ENCODE results near the gene PRM2.

Gene PRM2

DNA sequence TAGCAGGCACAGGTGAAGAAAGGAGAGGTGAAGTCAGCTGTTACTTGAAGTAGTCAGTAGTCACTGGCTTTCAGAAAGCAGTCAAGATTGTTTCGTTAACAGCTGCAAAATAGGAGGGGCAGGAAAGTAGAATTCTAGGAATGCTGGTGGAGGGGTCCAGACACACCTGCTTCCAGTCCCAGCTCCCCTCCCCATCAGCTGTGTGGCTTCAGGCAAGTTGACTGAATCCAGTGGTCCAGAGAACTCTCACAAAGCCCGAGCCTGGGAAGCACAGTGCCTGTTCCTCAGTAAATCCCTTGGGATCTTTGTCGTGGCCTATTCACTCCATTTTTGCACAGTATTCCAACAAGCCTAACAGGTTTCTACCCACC, 15.7 kb downstream of the PRM2 start:
- DNase-seq (ENCODE audit: low spot score), result no peak

DNA sequence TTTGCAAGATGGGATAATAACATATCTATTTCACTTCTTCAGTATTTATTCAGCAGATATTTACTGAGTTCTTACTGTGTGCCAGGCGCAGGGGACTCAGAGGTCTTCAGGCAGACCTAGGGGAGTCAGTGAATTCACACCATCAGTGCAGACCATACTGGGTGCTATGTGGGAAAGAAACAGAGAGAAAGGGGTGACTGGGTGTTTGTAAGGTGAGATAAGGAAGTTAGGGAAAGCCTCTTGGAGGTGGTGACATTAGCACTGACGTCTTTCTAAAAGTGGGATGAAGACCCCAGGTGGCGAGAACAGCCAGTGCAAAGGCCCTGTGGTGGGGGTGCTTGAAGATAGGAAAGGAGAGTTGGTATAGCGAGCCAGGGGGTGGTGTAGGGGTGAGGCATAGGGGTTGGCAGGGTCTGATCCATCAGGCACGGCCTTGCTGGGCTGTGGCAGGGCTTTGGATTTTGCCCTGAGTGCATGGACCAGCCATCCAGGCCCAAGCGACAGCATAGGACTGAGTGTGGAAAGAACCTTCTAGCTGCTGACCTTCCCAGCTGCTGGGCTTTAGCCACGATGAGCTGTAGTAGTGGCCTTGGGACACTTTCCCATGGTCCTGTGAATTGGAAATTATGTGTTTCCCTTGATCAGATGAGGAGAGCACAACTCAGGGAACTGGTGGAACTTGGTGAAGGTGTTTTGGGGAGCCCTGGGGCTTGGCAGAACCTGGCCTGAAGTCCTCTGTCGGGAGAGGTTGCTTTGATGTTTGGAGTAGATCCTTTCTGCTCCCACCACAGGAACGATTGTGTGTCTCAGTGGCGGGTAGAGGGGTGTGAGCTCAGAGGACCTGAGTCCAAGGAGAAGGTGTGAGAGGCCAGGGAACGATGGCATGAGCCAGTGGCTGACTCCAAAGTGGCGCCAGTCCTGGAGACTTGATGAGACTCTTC, 16.4 kb downstream of the PRM2 start:
- DNase-seq (ENCODE audit: low spot score), result no peak

DNA sequence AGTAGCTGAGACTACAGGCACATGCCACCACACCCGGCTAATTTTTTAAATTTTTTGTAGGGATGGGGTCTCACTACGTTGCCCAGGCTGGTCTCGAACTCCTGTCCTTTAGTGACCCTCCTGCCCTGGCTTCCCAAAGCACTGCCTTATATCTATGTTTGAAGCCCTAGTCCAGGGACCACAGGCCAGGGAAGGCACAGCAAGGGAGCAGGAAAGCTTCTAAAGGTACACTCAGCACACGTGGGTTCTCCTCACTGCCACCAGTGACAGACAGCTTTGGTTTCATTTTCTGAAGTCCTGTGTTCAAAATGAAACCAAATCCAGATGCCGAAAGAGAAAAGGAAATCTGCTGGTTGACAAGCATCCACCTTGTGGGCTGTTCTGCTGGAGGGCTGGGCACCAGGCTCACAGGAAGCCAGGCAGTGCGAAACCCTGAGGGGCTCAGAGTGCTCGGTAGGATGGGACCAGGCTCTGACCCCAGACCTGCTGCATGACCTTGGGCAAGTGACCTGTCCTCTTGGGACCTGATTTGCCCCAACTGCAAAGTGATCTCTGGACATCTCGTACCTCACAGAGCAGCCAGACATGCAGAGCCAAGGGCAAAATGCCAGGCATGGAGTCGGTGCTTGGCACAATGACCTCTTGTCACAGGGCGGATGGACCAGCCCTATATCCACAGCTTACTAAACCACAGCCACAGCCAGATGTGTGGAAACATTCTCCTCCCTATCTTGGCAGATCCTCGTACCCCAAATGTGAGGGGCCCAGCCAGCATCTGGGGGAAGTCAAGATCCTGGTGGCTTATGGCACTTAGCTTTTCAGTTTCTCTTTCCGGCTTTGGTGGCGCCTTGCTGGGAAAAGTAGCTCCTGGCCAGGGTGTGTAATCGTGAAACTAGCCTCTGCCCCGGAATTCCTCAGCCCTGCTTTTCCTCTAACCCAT, 17.5 kb downstream of the PRM2 start:
- DNase-seq (ENCODE audit: low spot score), result peak; percentile 83

DNA sequence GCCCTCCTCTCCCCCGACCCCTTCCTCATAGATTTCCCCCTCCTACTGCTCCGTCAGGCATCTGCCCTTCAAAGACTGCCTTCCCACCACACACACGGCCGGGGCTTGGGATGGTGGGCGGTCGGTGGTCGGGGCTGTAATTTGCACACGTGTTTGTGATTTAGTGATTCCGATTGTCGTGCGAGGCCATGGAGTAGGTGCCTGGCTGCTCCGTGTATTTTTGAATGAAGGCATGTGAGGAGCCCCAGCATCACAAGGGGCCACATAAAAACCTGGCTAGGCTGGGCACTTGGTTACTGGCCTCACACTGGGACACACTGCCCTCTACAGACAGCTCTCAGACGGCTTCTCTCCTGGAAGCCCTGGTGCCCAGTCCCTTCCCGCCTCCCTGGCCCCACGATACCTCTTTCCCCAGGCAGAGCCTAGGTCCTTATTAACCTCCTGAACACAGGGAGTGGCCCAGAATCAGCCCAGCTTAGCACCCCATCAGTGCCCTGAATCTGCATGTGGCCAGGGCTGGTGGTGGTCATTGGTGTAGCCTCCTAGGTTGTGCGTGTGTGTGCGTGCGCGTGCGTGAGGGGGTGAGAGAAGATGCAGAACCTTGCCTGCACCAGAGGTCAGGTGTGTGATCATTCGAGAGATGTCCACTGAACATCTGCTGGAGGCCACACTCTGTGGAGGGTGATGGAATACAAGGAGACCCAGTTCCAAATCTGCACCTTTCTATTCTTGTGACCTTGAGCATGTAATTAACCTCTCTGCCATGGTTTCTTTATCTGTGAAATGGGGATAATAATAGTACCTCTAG, 18.9 kb downstream of the PRM2 start:
- peak; percentile 79 for DNase-seq (ENCODE audit: low spot score)

DNA sequence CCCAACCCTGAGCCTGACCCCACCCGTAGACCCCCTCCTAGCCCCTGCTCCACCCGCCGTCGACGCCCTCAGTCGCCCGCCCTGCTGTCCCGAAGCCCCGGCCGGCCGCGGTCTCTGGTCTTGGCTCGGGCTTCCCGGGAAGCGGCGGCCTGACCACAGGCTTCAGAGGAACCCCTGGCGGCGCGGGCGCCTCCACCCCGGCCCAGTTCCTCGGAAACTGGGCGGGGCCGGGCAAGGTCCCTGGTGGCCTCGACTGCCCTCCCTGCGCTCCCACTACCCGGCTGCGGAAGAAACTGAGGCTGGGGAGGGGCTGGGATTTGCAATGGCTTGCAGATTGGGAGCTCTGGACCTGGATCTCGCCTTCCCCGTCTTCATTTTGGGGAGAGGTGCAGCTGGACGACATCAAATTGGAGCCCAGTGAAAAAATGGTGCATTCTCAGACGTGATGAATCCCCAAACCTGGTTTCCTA, 19.6 kb downstream of the PRM2 start:
- no peak for DNase-seq (ENCODE audit: low spot score)

DNA sequence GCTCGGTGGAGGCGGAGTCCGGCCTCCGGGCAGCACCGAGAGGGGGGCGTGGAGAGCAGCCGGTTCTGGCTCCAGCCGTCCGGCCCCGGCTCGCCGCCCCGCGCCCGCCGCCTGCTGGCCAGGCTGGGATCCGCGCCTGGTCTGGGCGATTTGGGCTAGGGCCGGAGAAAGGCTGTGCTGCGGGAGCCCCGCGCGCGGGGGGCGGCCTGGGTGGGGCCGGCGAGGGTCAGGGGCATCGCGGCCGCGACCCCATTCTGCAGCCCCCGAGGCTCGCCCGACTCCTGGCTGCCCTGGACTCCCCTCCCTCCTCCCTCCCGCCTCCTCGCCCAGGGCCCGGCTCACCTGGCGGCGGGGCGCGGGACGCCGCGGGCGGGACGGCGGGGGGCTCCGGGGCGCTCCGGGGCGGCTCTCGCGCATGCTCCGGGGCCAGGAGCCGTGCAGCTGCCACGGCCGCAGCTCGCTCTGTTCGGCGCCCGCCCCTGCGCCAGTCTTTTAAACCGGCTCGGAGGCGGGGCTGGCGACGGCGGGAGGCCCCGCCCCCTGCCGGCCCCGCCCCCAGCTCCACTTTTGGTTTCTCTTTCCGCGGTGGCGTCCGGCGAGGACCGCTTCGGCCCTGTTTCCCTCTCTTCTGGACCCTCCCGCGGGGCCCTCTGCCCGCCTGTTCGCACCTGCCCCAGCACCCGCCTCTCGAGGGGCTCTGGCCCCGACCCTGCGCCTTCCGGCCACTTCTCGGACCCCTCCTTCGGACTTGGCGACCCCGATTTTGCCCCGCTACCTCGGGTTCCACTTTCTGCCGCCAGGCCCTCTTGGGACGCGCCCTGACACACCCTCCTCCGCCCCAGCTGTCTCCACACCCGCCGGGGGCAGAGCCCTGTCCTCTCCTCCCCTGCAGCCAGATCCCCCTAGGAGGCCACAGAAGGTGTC, 20.3 kb downstream of the PRM2 start, which contains the start of gene SOCS1:
Gene SOCS1 (minus strand): TSS at position 468 of the 924 bp plus-strand sequence. CDS start 726 bp downstream, outside the sequence.
- peak; percentile 89 for DNase-seq (ENCODE audit: low spot score)

DNA sequence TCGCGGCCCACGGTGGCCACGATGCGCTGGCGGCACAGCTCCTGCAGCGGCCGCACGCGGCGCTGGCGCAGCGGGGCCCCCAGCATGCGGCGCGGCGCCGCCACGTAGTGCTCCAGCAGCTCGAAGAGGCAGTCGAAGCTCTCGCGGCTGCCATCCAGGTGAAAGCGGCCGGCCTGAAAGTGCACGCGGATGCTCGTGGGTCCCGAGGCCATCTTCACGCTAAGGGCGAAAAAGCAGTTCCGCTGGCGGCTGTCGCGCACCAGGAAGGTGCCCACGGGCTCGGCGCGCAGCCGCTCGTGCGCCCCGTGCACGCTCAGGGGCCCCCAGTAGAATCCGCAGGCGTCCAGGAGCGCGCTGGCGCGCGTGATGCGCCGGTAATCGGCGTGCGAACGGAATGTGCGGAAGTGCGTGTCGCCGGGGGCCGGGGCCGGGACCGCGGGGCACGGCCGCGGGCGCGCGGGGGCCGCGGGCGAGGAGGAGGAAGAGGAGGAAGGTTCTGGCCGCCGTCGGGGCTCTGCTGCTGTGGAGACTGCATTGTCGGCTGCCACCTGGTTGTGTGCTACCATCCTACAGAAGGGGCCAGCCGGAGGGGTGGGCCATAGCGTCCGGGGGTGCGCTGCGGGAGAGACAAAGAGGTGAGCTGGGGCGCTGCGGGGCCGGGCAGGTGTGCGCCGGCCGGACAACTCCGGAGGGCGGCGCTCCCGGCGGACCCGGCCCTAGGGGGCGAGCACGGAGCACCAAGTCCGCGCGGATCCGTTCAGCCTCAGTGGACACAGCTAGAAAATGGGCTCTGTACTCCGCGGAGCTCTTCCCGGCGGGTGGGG, 21.2 kb downstream of the PRM2 start:
- DNase-seq (ENCODE audit: low spot score), result no peak

DNA sequence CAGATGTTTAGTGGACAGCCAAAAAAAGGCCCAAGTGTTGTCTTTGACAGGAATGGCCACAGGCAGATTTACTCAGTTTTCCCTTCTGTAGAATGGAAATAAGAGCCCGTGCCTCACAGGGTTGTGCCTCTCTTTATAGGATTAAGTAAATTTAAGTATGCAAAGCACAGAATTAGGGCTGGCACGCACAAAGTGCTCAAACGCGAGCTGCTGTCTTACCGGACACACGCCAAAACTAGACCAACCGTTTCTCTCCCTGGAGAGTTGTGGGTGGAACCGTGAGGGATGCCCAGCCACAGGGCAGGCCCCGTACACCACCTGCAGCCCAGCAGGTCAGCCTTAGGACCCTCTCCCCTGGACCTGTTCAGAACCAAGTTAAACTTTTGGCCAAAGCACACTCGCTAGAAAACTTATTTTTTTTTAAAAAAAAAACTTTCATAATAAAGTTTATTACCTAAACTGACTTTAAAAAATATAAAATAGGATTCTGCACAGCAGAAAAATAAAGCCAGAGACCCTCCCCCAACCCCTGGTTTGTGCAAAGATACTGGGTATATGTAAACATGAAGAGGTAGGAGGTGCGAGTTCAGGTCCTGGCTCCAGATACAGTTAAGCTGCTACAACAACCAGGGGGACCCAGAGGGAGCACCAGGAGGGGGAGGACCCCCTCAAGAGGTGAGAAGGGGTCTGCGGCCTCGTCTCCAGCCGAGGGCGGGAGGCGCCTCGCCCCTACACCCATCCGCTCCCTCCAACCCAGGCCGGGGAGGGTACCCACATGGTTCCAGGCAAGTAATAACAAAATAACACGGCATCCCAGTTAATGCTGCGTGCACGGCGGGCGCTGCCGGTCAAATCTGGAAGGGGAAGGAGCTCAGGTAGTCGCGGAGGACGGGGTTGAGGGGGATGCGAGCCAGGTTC, 22.0 kb downstream of the PRM2 start:
- DNase-seq (ENCODE audit: low spot score), result no peak

DNA sequence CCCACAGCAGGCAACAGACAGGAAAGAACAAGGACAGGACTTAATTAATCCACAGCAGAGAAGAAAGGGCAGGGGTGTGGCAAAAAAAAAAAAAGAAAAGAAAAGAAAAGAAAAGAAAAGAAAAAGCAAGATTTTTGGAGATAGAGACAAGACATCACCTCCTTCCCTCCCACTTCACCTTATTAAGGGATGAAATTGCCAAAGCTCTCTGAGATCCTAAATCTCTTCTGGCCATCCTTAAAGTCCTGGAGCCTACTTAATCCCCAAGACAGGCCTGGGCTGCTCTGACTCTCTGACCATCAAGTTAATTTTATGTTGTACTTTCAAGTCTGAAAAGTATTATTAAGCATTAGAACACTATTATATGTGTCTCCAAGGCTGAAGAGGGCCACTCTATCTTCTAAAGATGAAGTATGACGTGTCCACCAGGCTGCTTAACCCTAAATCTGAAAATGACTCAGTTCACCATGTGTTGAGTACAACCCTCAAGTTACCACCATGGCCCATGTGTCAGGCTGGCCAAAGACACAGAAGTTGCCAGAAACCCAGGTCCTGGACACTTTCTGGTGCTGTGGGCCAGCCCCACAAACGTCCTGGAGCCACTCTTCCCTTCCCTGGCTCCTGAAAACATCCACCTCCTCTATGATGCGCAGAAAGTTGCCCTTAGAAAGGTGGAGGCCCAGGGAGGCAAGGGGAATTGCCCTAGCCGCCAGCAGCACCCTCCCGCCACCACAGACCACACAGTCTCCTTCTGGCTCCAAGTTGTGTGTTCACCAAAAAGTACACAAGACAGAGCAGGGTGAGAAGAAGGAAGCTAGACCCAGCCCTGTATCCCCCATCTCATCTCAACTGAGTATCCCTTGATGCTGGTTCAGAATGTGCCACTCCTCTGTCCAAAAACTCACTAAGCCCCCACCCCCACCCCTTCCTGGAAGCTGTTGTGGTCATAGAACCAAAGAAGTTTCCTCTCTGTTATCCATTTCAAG, 23.0 kb downstream of the PRM2 start:
- DNase-seq (ENCODE audit: low spot score), result peak; percentile 81

DNA sequence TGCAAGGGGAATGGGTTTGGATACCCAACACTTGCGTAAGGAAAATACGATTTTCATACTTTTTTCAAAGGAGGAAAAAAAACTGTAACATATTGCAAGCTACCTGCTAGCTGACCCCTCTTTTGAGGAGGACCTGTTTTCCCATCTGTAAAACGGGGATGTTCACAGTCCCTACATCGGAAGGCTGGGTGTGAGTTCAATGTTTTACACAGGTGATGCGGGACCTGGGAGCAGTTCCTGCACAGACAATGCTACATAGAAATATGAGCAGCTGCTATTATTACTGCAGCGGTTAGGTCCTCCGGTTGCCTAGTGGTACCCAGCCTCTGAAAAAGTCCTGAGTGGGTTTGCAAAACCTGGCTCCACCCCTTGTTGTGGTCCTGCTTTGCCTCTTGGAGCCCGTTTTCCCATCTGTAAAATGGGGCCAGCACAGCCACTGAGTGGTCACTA, 23.8 kb downstream of the PRM2 start:
- no peak for DNase-seq (ENCODE audit: low spot score)

DNA sequence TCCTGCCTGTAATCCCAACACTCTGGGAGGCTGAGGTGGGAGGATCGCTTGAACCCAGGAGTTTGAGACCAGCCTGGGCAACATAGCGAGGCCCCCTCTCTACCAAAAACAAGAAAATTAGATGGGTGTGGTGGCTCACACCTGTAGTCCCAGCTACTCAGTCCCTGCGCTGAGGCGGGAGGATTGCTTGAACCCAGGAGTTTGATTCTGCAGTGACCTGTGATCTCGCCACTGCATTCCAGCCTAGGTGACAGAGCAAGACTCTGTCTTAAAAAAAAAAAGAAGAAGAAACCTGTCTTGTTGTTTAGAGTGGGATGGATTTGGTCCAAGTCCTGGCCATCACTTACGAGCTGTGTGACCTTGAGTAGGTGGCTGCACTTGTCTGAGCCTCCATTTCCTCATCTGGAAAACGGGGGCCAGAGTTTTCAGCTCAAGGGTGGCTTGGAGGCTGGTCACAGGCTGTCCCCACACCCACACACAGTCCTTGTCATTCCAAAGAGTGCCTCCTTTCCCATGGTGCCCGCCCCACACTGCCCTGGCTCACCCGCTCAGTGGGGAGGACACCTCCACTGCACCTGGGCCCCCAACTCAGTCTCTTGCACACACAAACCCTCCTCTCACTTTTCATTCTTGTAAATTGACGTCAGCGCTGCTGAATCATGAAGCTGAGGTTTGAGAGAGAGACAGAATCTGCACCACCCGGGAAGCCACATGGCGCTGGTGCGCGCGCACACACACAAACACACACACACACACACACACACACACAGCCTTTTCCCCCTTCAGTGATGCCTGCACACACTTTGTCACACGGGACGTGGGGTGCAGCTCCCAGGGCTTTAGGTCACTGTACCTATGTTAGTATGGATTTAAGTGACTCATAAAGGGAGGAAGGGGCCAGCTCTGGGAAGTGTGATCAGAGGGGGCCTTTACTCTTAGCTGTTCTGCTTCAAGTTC, 24.5 kb downstream of the PRM2 start:
- peak; percentile 91 for DNase-seq (ENCODE audit: low spot score)

DNA sequence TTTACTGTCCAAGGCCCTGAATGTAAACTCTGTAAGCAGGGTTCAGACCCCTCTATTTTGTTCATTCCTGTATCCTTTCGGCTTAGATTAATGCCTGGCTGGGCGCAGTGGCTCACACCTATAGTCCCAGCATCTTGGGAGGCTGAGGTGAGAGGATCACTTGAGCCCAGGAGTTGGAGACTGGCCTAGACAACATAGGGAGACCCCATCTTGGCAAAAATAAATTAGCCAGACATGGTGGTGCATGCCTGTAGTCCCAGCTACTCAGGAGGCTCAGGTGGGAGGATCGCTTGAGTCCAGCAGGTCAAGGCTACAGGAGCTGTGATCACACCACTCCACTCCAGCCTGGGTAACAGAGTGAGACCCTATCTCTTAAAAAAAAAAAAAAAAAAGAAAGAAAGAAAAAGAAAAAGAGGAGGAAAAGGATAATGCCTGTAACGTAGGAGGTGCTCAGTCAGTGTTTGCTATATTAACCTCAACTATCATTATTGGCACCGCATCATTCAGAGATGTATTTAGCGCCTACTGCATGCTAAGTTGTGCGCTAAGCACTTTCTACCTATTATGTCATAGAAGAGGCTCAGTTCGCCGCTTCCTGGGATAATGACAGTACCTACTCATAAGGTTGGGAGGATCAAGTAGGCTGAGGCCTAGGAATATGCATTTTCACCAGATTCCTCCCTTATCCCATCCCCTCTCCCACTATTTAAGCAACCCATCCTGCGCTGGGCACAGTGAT, 25.3 kb downstream of the PRM2 start:
- no peak for DNase-seq (ENCODE audit: low spot score)

DNA sequence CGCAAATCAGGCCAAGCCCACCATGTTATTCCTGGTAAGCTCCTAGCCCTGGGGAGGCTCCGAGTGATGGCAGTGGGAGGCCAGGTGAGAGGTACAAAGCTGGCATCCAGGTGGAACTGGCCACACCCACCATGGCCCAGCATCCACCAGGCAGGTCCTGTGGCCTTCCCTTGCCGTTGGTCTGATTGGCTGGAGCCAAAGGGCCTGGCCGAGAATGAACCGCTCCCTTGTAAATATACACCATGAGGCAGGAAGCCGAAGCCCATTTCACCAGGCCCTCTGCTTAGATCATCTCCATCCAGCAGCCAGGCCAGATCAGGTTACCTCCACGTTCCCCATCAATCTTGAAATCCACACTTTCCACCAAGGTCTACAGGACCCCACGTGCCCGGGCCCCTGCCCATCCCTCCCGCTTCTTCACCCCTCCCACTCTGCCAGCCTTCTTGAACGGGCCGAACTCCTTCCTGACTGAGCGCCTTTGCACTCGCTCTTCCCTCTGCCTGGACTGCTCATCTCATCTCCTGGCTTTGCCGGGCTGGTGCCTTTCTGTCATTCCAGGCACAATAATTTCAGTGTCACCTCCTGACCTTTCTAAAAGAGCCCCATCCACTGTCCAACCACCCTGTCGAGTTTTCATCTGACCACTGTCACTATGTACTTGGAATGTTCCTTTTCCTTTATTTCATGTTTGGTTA, 26.0 kb downstream of the PRM2 start:
- DNase-seq (ENCODE audit: low spot score), result no peak

DNA sequence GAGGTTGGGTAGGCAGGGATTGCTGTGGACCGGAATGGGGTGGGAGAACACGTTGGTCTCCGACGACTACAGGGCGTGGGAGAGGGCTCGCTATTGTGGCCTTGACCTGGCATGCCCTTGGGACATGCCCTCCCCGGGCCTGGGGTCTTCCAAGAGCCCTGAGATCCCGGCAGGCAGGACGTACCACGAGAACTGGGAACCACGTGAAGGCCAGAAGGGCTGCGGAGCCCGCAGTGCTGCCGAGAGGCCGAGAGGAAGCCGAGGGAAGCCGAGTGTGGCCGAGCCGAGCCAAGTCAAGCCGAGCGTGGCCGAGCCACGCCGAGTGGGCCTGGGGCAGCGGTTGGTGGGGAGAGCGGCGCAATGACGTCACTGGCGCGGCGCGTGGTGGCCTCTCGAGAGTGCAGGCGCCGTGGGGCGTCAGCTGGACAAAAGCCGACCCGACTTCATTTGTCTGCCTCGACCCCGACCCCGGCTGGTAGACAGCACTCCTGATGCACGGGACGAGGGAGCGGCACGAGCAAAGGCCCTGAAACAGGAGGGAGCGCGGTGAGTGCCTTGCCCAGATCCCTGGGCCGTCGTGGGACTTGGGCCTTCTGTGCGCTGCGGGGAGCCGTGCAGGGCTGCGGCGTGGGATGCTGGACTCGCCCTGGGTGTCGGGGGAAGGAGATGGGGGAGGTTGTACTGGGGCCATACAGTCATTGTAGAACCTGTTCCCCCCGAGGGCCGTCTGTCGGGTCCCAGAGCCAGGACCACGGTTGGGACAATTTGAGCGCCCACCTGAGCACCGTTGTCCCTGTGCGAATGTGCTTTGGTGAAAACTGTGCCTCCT, 26.8 kb downstream of the PRM2 start:
- no peak for DNase-seq (ENCODE audit: low spot score)
